Smooth muscle cell (in vitro differentiated cells): ENCODE measurements around the gene NR1H2. TPM values are rescaled to one million over a fixed set of nuclear protein-coding genes. Genes with fewer than 3 reads are reported as not detected.
"Not testable (repeated sequence)": the region's sequence is repeated elsewhere in the genome, so short reads cannot be mapped to it uniquely, and the experiment has no call there.

Experiments
- DNase-seq: peaks from one replicate; lab custom pipeline; 2025; ENCODE audit not compliant: unreplicated experiment; lab: John Stamatoyannopoulos, UW
- H2AFZ ChIP-seq: fragments of 200-600 bp; sonication (generic); 2 replicates; pipeline ENCODE4 v1.6.0; 2016; ENCODE audit warnings: antibody characterized with exemption, low read depth, mild to moderate bottlenecking
- H3F3A ChIP-seq: fragments of 200-600 bp; sonication (generic); 2 replicates; pipeline ENCODE4 v1.6.0; 2017; ENCODE audit warnings: antibody characterized with exemption, low read depth
- H3K27ac ChIP-seq: fragments of 200-600 bp; sonication (generic); 2 replicates; pipeline ENCODE4 v1.5.1; 2016; ENCODE audit warnings: low read depth, mild to moderate bottlenecking
- H3K27me3 ChIP-seq: fragments of 200-600 bp; sonication (generic); 2 replicates; pipeline ENCODE4 v1.6.1; 2016; ENCODE audit warnings: low read depth, mild to moderate bottlenecking
- H3K36me3 ChIP-seq: fragments of 200-600 bp; sonication (generic); 2 replicates; pipeline ENCODE4 v1.5.1; 2016; ENCODE audit warnings: low read depth
- H3K4me1 ChIP-seq: fragments of 200-600 bp; sonication (generic); 2 replicates; pipeline ENCODE4 v1.5.1; 2016; ENCODE audit warnings: low read depth
- H3K4me2 ChIP-seq: fragments of 200-600 bp; sonication (generic); 2 replicates; pipeline ENCODE4 v1.6.0; 2016; ENCODE audit warnings: mild to moderate bottlenecking
- H3K4me3 ChIP-seq: fragments of 200-600 bp; sonication (generic); 2 replicates; pipeline ENCODE4 v1.5.1; 2016; ENCODE audit warnings: mild to moderate bottlenecking
- H3K79me2 ChIP-seq: fragments of 200-600 bp; sonication (generic); 2 replicates; pipeline ENCODE4 v1.6.0; 2016; ENCODE audit warnings: low read depth, mild to moderate bottlenecking
- H3K9ac ChIP-seq: fragments of 200-600 bp; sonication (generic); 2 replicates; pipeline ENCODE4 v1.6.0; 2016; ENCODE audit warnings: low read depth
- H3K9me3 ChIP-seq: fragments of 200-600 bp; sonication (generic); replicated peaks from 2 replicates; pipeline ENCODE4 v1.5.1; 2016; ENCODE audit warnings: low read depth
- H4K20me1 ChIP-seq: fragments of 200-600 bp; sonication (generic); 2 replicates; pipeline ENCODE4 v1.6.0; 2016; ENCODE audit warnings: low read depth
- CTCF ChIP-seq: fragments of 200-600 bp; sonication (generic); IDR thresholded peaks from 2 replicates; pipeline ENCODE4 v1.5.1; 2017; ENCODE audit warnings: borderline replicate concordance, mild to moderate bottlenecking, antibody characterized with exemption; ENCODE audit not compliant: insufficient read depth, poor library complexity, severe bottlenecking
- WGBS: methylation state at CpG from one replicate; pipeline ENCODE4 v1.1.7; 2016; ENCODE audit warnings: low lambda C conversion rate; 5-methylcytosine and 5-hydroxymethylcytosine counted together
- polyA plus RNA-seq: library from polyadenylated mRNA; unstranded; fragments of >200 nt; fragmentation: Nextera tagmentation; extraction: Ambion mirVana; gene quantifications from 2 replicates; pipeline ENCODE4 v1.2.1, GENCODE V29; 2016
- total RNA-seq: library from RNA; depleted of rRNA; stranded (reverse); fragments of >200 nt; gene quantifications from 2 replicates; pipeline ENCODE4 v1.2.3, GENCODE V29; 2014

The NR1H2 gene
- total and polyA plus RNA-seq, 2 experiments from 2014 or later = 39.5 to 69.7 TPM

- no peak overlapping the region for H3K4me3 ChIP-seq
- H3K27me3 ChIP-seq = no peaks in the 10 kb centered on the region
- WGBS = 88% methylated on average over 8 of the region's 8 CpGs
- H3K27ac ChIP-seq = no peak overlapping the region
- H3K79me2 ChIP-seq = no peaks in the 10 kb centered on the region
- H3K4me1 ChIP-seq = no peaks in the 10 kb centered on the region
- no peak for TF ChIP-seq CTCF
- no peak overlapping the region for H3K4me2 ChIP-seq
- H3K9me3 ChIP-seq = no peaks in the 10 kb centered on the region
- H3K36me3 ChIP-seq = no peaks in the 10 kb centered on the region
- DNase-seq = no peak
- no peaks in the 10 kb centered on the region for H4K20me1 ChIP-seq
- no peak overlapping the region for H2AFZ ChIP-seq
- H3F3A ChIP-seq = no peaks in the 10 kb centered on the region
- H3K9ac ChIP-seq = no peak overlapping the region
These were observed 31.5 kb upstream of the NR1H2 start for GRCh38 chr19:50344661-50345318.

- H3K4me2 ChIP-seq, H3K27ac ChIP-seq, DNase-seq, H3K9me3 ChIP-seq, H3K36me3 ChIP-seq, H2AFZ ChIP-seq, H3K79me2 ChIP-seq, H3K27me3 ChIP-seq, H3K4me3 ChIP-seq, H3K4me1 ChIP-seq, H3K9ac ChIP-seq, H4K20me1 ChIP-seq, H3F3A ChIP-seq: not testable (repeated sequence)
- 74% methylated on average over 8 of the region's 8 CpGs for WGBS
These were observed 29.1 kb upstream of the NR1H2 start for GRCh38 chr19:50347089-50347581.

- Histone ChIP-seq H3K36me3 (no peaks in the 10 kb centered on the region), H3K9ac (no peak overlapping the region), H3K27me3 (no peaks in the 10 kb centered on the region), H3F3A (no peaks in the 10 kb centered on the region), H4K20me1 (no peaks in the 10 kb centered on the region), H3K4me1 (no peaks in the 10 kb centered on the region), H3K9me3 (no peaks in the 10 kb centered on the region), H3K79me2 (no peaks in the 10 kb centered on the region), H3K27ac (no peak overlapping the region), H3K4me2 (no peak overlapping the region), H2AFZ (no peak overlapping the region), H3K4me3 (no peak overlapping the region)
- no peak for TF ChIP-seq CTCF
- WGBS = 80% methylated on average over 22 of the region's 22 CpGs
- DNase-seq = no peak
These were observed 26.8 kb upstream of the NR1H2 start for GRCh38 chr19:50349277-50350057.

- Histone ChIP-seq H3K4me3 (no peak overlapping the region), H3K79me2 (no peaks in the 10 kb centered on the region), H3K27ac (no peak overlapping the region), H3K9me3 (no peaks in the 10 kb centered on the region), H3K4me1 (no peaks in the 10 kb centered on the region), H4K20me1 (no peaks in the 10 kb centered on the region), H3K4me2 (no peak overlapping the region), H2AFZ (no peak overlapping the region), H3F3A (no peaks in the 10 kb centered on the region), H3K36me3 (no peaks in the 10 kb centered on the region), H3K9ac (no peak overlapping the region), H3K27me3 (no peaks in the 10 kb centered on the region)
- TF ChIP-seq CTCF = no peak
- DNase-seq = no peak
- WGBS = 80% methylated on average over 4 of the region's 4 CpGs
These were observed 24.0 kb upstream of the NR1H2 start for GRCh38 chr19:50352242-50352641.

GRCh38 chr19:50353487-50353880, 22.8 kb upstream of the NR1H2 start:
- not testable (repeated sequence) for H3K4me1 ChIP-seq, H3K79me2 ChIP-seq, H3K9me3 ChIP-seq, H3K4me3 ChIP-seq, H4K20me1 ChIP-seq, H2AFZ ChIP-seq, H3K27ac ChIP-seq, H3K36me3 ChIP-seq, H3F3A ChIP-seq, DNase-seq, H3K27me3 ChIP-seq, H3K4me2 ChIP-seq, H3K9ac ChIP-seq
- WGBS = 91% methylated on average over 7 of the region's 7 CpGs
